ENCODE data around the gene MED12L. TPM values are rescaled to one million over a fixed set of nuclear protein-coding genes. Genes with fewer than 3 reads are reported as not detected.

The MED12L gene
- total RNA-seq, 1 donor from 2014 or later, result 1.4 TPM

DNA sequence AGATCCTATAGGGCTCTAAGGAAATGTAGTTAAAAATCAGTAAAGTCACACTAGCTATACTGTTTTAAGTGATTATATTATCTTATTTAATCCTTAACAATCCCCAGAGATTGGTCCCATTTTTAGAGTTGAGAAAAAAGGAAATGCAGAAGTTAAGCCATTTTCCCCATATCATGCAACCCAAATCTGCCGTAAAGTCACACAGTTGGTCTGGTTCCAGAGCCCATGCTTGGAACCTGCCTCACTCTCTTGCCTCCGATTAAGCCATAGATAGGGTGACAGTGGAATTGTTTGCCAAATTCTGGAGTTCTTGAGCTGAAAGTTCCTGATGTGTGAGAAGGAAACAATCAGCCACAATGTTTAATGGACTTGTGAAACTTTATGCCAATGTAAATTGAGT, 246.2 kb downstream of the MED12L start:
- no peak for DNase-seq (ENCODE audit: extremely low spot score, unreplicated experiment)
- H3K4me1 Mint-ChIP-seq (ENCODE audit: unreplicated experiment), result no peaks in the 10 kb centered on the region
- no peak overlapping the region for H3K27ac Mint-ChIP-seq (ENCODE audit: unreplicated experiment)
- H3K27me3 Mint-ChIP-seq (ENCODE audit: unreplicated experiment), result no peaks in the 10 kb centered on the region
- H3K9me3 Mint-ChIP-seq (ENCODE audit: unreplicated experiment), result no peaks in the 10 kb centered on the region
- TF ChIP-seq, protein P1, sequence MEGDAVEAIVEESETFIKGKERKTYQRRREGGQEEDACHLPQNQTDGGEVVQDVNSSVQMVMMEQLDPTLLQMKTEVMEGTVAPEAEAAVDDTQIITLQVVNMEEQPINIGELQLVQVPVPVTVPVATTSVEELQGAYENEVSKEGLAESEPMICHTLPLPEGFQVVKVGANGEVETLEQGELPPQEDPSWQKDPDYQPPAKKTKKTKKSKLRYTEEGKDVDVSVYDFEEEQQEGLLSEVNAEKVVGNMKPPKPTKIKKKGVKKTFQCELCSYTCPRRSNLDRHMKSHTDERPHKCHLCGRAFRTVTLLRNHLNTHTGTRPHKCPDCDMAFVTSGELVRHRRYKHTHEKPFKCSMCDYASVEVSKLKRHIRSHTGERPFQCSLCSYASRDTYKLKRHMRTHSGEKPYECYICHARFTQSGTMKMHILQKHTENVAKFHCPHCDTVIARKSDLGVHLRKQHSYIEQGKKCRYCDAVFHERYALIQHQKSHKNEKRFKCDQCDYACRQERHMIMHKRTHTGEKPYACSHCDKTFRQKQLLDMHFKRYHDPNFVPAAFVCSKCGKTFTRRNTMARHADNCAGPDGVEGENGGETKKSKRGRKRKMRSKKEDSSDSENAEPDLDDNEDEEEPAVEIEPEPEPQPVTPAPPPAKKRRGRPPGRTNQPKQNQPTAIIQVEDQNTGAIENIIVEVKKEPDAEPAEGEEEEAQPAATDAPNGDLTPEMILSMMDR (IDR thresholded peaks at IDR 0.05), result no peak
- H3K4me3 Mint-ChIP-seq (ENCODE audit: unreplicated experiment), result no peak overlapping the region
- H3K36me3 Mint-ChIP-seq (ENCODE audit: unreplicated experiment), result no peaks in the 10 kb centered on the region

DNA sequence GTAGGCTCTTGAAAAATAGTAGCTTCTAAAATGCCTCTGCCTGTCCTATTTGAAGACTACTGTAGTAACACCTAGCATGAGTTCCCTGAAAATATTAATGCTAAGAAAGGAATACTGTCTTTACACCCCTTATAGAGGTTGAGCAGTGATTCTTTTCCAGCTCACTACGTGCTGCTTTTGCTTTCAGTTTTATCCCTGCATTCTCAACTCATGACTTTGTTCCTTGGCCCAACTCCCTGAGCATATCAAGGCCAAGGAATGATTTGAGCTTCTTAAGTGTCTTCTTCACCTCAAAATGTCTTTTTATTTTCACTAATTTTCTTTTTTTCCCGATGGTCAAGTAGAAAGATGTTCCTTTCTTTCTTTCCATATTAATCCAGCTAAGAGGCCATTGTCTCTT, 260.4 kb downstream of the MED12L start:
- no peak for DNase-seq (ENCODE audit: extremely low spot score, unreplicated experiment)
- H3K27ac Mint-ChIP-seq (ENCODE audit: unreplicated experiment), result no peak overlapping the region
- H3K9me3 Mint-ChIP-seq (ENCODE audit: unreplicated experiment), result no peaks in the 10 kb centered on the region
- H3K36me3 Mint-ChIP-seq (ENCODE audit: unreplicated experiment), result no peaks in the 10 kb centered on the region
- no peak overlapping the region for H3K4me3 Mint-ChIP-seq (ENCODE audit: unreplicated experiment)
- TF ChIP-seq, protein P1 (IDR thresholded peaks at IDR 0.05), result no peak
- peaks cover 4% of the 10 kb centered on the region for H3K4me1 Mint-ChIP-seq (ENCODE audit: unreplicated experiment)
- peaks cover 8% of the 10 kb centered on the region for H3K27me3 Mint-ChIP-seq (ENCODE audit: unreplicated experiment)

- no peak for DNase-seq (ENCODE audit: extremely low spot score, unreplicated experiment)
- Mint-ChIP-seq H3K27me3 (ENCODE audit: unreplicated experiment) (peaks cover 5% of the 10 kb centered on the region), H3K9me3 (ENCODE audit: unreplicated experiment) (no peaks in the 10 kb centered on the region), H3K36me3 (ENCODE audit: unreplicated experiment) (no peaks in the 10 kb centered on the region), H3K4me3 (ENCODE audit: unreplicated experiment) (no peak overlapping the region), H3K27ac (ENCODE audit: unreplicated experiment) (no peak overlapping the region), H3K4me1 (ENCODE audit: unreplicated experiment) (peaks cover 4% of the 10 kb centered on the region)
- TF ChIP-seq, protein P1 (IDR thresholded peaks at IDR 0.05), result no peak
Measured at GRCh38 chr3:151346292-151346691, 260.8 kb downstream of the MED12L start.

- no peaks in the 10 kb centered on the region for H3K9me3 Mint-ChIP-seq (ENCODE audit: unreplicated experiment)
- peaks cover 4% of the 10 kb centered on the region for H3K4me1 Mint-ChIP-seq (ENCODE audit: unreplicated experiment)
- no peak for DNase-seq (ENCODE audit: extremely low spot score, unreplicated experiment)
- no peaks in the 10 kb centered on the region for H3K36me3 Mint-ChIP-seq (ENCODE audit: unreplicated experiment)
- TF ChIP-seq, protein P1 (IDR thresholded peaks at IDR 0.05), result no peak
- no peak overlapping the region for H3K27ac Mint-ChIP-seq (ENCODE audit: unreplicated experiment)
- no peak overlapping the region for H3K4me3 Mint-ChIP-seq (ENCODE audit: unreplicated experiment)
- peaks cover 5% of the 10 kb centered on the region for H3K27me3 Mint-ChIP-seq (ENCODE audit: unreplicated experiment)
Measured at GRCh38 chr3:151347432-151347831, 262.0 kb downstream of the MED12L start.

DNA sequence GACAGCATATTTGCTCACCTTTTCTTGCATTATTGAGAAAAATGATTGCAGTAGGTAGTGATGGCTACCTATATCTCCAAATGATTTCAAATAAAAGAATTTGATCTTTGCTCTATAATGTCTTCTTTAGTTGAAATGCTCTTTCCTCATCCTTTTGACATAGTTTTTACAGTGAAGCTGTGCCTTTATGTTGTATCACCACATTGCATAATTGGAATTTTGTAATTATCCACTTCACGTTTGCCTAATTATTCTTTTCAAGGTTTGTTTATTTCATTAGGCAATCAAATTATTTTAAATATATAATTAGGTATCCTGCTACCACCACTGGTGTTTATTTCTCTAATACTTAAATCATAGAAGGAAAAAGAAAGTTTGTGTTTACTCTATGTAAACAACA, 265.2 kb downstream of the MED12L start:
- Mint-ChIP-seq H3K27ac (ENCODE audit: unreplicated experiment) (no peak overlapping the region), H3K36me3 (ENCODE audit: unreplicated experiment) (no peaks in the 10 kb centered on the region), H3K4me3 (ENCODE audit: unreplicated experiment) (no peak overlapping the region), H3K27me3 (ENCODE audit: unreplicated experiment) (no peaks in the 10 kb centered on the region), H3K4me1 (ENCODE audit: unreplicated experiment) (peaks cover 4% of the 10 kb centered on the region), H3K9me3 (ENCODE audit: unreplicated experiment) (no peaks in the 10 kb centered on the region)
- DNase-seq (ENCODE audit: extremely low spot score, unreplicated experiment), result no peak
- TF ChIP-seq, protein P1 (IDR thresholded peaks at IDR 0.05), result no peak
